ENCODE data around the gene NUTM2G.
"Not testable (repeated sequence)": the region's sequence is repeated elsewhere in the genome, so short reads cannot be mapped to it uniquely, and the experiment has no call there.

GRCh38 chr9:96916531-96916930 lies 12.1 kb upstream of the NUTM2G start:
- not testable (repeated sequence) for TF ChIP-seq MZF1 (CRISPR knock-in tag; IDR thresholded peaks at IDR 0.05; ENCODE audit: borderline replicate concordance); PBX3 (CRISPR knock-in tag; IDR thresholded peaks at IDR 0.05; ENCODE audit: borderline replicate concordance); HHEX (CRISPR knock-in tag; IDR thresholded peaks at IDR 0.05); CTCF (CRISPR knock-in tag; IDR thresholded peaks at IDR 0.05); TERF1 (CRISPR knock-in tag; IDR thresholded peaks at IDR 0.05); NFATC3 (CRISPR knock-in tag; IDR thresholded peaks at IDR 0.05); ZNF484 (CRISPR knock-in tag; IDR thresholded peaks at IDR 0.05; ENCODE audit: borderline replicate concordance, low read depth)

Data from HepG2 (cell line).